Bronchial epithelial cell (primary cell): ENCODE measurements around the gene BTG1. TPM values are rescaled to one million over a fixed set of nuclear protein-coding genes. Genes with fewer than 3 reads are reported as not detected.
"Not testable (repeated sequence)": the region's sequence is repeated elsewhere in the genome, so short reads cannot be mapped to it uniquely, and the experiment has no call there.

Experiments
- DNase-seq: peaks from one replicate; pipeline ENCODE4 v3.0.0-alpha.2; 2010; ENCODE audit warnings: low read depth
- FAIRE-seq: peaks from 2 replicates; lab custom pipeline; 2011; peaks lifted over from hg19 to GRCh38; lab: Jason Lieb, UNC
- H3K27me3 ChIP-seq: 2 replicates; pipeline ENCODE4 v1.5.1; 2011; ENCODE audit warnings: low read length; ENCODE audit not compliant: control insufficient read depth, insufficient read depth
- H3K36me3 ChIP-seq: 2 replicates; pipeline ENCODE4 v1.5.1; 2011; ENCODE audit warnings: low read length; ENCODE audit not compliant: control insufficient read depth, insufficient read depth
- H3K4me3 ChIP-seq: 2 replicates; pipeline ENCODE4 v1.5.1; 2011; ENCODE audit warnings: mild to moderate bottlenecking, low read depth, low read length, control low read depth
- CTCF ChIP-seq: IDR thresholded peaks from 2 replicates; pipeline ENCODE4 v1.5.1; 2011; ENCODE audit warnings: mild to moderate bottlenecking, moderate library complexity, low read length, control low read depth, inconsistent platforms; ENCODE audit not compliant: insufficient read depth, severe bottlenecking
- total RNA-seq: library from RNA; depleted of rRNA; stranded (reverse); fragments of >200 nt; gene quantifications from 2 replicates; pipeline ENCODE4 v1.2.1, GENCODE V29; 2014

BTG1 gene
- total RNA-seq, 1 donor from 2014 or later, result 14.7 TPM

- no peaks in the 10 kb centered on the region for H3K36me3 ChIP-seq
- peak; percentile 54 for DNase-seq
- FAIRE-seq, result no peak
Measured at GRCh38 chr12:92105110-92105509, 40.5 kb downstream of the BTG1 start.

GRCh38 chr12:92102606-92103005, 43.0 kb downstream of the BTG1 start:
- no peak overlapping the region for H3K4me3 ChIP-seq
- FAIRE-seq, result no peak
- TF ChIP-seq CTCF, result no peak
- H3K27me3 ChIP-seq, result no peaks in the 10 kb centered on the region
- no peaks in the 10 kb centered on the region for H3K36me3 ChIP-seq
- no peak for DNase-seq

More at GRCh38 chr12:92105110-92105509, 40.5 kb downstream of the BTG1 start:
- no peak overlapping the region for H3K4me3 ChIP-seq
- H3K27me3 ChIP-seq, result no peaks in the 10 kb centered on the region
- no peak for TF ChIP-seq CTCF

GRCh38 chr12:92098594-92099380, 46.9 kb downstream of the BTG1 start:
- no peak for TF ChIP-seq CTCF
- no peak for FAIRE-seq
- no peaks in the 10 kb centered on the region for H3K27me3 ChIP-seq
- H3K36me3 ChIP-seq, result no peaks in the 10 kb centered on the region
- no peak for DNase-seq
- H3K4me3 ChIP-seq, result no peak overlapping the region

GRCh38 chr12:92096346-92097136, 49.1 kb downstream of the BTG1 start:
- no peak for DNase-seq
- no peak overlapping the region for H3K4me3 ChIP-seq
- no peak for TF ChIP-seq CTCF
- H3K36me3 ChIP-seq, result no peaks in the 10 kb centered on the region
- no peaks in the 10 kb centered on the region for H3K27me3 ChIP-seq
- no peak for FAIRE-seq

GRCh38 chr12:92094751-92095161, 50.9 kb downstream of the BTG1 start:
- Histone ChIP-seq H3K27me3 (no peaks in the 10 kb centered on the region), H3K36me3 (no peaks in the 10 kb centered on the region), H3K4me3 (no peak overlapping the region)
- FAIRE-seq, result no peak
- TF ChIP-seq CTCF, result no peak
- DNase-seq, result no peak

GRCh38 chr12:92094301-92094700, 51.3 kb downstream of the BTG1 start:
- not testable (repeated sequence) for H3K27me3 ChIP-seq, H3K36me3 ChIP-seq, FAIRE-seq, H3K4me3 ChIP-seq
- DNase-seq, result peak; percentile 37
